ENCODE results near the gene CENPO. TPM values are rescaled to one million over a fixed set of nuclear protein-coding genes. Genes with fewer than 3 reads are reported as not detected.

Gene CENPO
- total RNA-seq, 1 experiment from 2014 or later: 39.3 TPM

DNA sequence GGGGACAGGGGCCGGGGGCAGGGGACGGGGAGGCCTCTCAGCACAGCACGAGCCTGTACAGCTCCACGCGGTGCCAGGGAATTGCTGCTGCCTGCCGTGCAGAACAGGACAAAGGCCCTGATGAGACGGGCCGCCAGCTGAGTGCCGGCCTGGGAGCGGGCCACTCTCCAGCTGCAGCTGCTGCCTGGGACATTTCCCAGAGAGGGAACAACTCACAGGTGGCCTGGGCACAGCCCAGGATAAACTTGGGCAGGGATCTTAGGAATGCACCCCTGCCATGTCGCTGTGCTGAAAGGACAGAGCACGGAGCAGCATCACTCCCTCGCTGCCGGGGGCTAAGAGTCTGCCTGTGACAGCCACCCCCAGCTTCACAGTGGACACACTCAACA lies 38.8 kb downstream of the CENPO start (continued):
- TF ChIP-seq, protein P1, sequence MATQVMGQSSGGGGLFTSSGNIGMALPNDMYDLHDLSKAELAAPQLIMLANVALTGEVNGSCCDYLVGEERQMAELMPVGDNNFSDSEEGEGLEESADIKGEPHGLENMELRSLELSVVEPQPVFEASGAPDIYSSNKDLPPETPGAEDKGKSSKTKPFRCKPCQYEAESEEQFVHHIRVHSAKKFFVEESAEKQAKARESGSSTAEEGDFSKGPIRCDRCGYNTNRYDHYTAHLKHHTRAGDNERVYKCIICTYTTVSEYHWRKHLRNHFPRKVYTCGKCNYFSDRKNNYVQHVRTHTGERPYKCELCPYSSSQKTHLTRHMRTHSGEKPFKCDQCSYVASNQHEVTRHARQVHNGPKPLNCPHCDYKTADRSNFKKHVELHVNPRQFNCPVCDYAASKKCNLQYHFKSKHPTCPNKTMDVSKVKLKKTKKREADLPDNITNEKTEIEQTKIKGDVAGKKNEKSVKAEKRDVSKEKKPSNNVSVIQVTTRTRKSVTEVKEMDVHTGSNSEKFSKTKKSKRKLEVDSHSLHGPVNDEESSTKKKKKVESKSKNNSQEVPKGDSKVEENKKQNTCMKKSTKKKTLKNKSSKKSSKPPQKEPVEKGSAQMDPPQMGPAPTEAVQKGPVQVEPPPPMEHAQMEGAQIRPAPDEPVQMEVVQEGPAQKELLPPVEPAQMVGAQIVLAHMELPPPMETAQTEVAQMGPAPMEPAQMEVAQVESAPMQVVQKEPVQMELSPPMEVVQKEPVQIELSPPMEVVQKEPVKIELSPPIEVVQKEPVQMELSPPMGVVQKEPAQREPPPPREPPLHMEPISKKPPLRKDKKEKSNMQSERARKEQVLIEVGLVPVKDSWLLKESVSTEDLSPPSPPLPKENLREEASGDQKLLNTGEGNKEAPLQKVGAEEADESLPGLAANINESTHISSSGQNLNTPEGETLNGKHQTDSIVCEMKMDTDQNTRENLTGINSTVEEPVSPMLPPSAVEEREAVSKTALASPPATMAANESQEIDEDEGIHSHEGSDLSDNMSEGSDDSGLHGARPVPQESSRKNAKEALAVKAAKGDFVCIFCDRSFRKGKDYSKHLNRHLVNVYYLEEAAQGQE (IDR thresholded peaks at IDR 0.05; ENCODE audit: insufficient read depth in 1 of 2, low read depth in 2 of 2, low read length in 1 of 2): no peak

DNA sequence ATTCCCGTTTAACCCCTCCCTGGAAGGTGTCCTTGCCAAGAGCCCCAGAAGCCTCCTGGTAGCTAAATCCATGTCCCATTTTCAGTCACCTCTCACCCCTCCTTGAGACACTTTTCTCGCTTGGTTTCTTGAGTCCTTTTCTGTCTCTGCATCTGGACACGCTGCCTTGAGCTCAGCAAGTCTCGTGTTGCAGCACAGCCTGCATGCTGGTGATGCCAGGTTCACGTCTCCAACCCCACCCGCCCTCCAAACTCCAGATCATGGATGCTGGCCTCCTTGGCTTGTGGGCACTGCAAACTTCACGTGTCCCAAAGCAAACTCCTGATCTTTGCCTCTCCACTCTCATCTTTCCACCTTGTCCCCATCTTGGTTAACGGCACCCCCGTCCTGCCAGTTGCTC lies 39.3 kb downstream of the CENPO start:
- intact Hi-C loops (cut with micrococcal nuclease; ENCODE audit: unreplicated experiment): no loop called here
- ChIA-PET POLR2A (no interaction called here), CTCF (no interaction called here)
- Histone ChIP-seq H3K27ac (ENCODE audit: low read length) (no peak overlapping the region), H3K4me3 (ENCODE audit: low read depth in 2 of 2, low read length in 2 of 2) (no peak overlapping the region), H3K9me3 (ENCODE audit: control insufficient read depth, insufficient read depth, low read depth, low read length) (no peaks in the 10 kb centered on the region), H3K4me1 (ENCODE audit: control insufficient read depth, insufficient read depth, low read length) (peaks cover 3% of the 10 kb centered on the region; the same call in 1 of the 2 replicates), H3K27me3 (ENCODE audit: control insufficient read depth, insufficient read depth, low read length) (no peaks in the 10 kb centered on the region), H3K36me3 (ENCODE audit: control insufficient read depth, insufficient read depth, low read length) (no peaks in the 10 kb centered on the region)
- in situ Hi-C loops (cut with HindIII; ENCODE audit: low pct_unique_long_range_greater_than_20kb, low sequenced_read_pairs): no loop called here
- DNase-seq (ENCODE audit: low read depth, low spot score): no peak
- TF ChIP-seq TCF7L2 (IDR thresholded peaks at IDR 0.05; ENCODE audit: low read depth, low read length): no peak
- no TSS peak for BruUV-seq (replicated peaks)
- no peak for ATAC-seq

DNA sequence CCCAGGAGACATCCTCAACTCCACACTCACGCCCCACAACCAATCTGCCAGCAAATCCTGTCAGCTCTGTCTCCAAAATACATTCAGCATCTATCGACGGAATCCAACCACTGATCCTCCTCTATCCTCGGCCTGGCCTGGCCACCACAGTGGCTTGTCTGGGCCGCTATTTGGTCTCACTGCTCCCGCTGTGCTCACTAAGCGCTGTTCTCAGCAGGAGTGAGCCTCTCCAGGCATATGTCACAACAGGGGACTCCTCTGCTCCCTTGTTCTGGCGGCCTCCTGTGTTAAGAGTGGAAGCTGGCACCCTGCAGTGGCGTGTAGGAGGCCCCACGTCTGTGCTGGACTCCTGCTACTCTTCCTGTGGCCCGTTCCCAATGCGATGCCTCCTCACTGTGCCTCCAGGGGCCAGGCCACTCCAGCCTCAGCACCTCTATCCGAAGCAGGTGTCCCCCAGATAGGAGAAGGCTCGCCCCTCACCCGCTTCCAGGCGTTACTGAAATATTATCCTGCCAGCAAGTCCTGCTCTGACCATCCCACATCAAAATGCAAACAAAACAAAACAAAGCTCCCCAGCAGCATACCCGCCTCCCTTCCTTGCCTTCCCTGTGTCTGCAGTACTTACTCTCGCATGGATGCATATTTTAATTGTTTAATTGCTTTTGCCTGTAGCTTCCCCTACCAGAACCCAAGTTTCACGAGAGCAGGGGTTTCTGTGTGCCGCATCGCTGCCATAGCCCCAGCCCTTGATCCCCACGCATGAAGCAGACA lies 39.9 kb downstream of the CENPO start:
- DNase-seq (ENCODE audit: low read depth, low spot score) (no peak), ATAC-seq (no peak)
- intact Hi-C loops (cut with micrococcal nuclease; ENCODE audit: unreplicated experiment) (no loop called here), in situ Hi-C loops (cut with HindIII; ENCODE audit: low pct_unique_long_range_greater_than_20kb, low sequenced_read_pairs) (no loop called here)
- no peaks in the 10 kb centered on the region for H3K4me1 ChIP-seq (ENCODE audit: control insufficient read depth, insufficient read depth, low read length)
- ChIA-PET CTCF (no interaction called here), POLR2A (no interaction called here)
- no peaks in the 10 kb centered on the region for H3K27me3 ChIP-seq (ENCODE audit: control insufficient read depth, insufficient read depth, low read length)
- H3K4me3 ChIP-seq (ENCODE audit: low read depth in 2 of 2, low read length in 2 of 2): no peak overlapping the region
- no peaks in the 10 kb centered on the region for H3K36me3 ChIP-seq (ENCODE audit: control insufficient read depth, insufficient read depth, low read length)
- no peaks in the 10 kb centered on the region for H3K9me3 ChIP-seq (ENCODE audit: control insufficient read depth, insufficient read depth, low read depth, low read length)
- no peak for TF ChIP-seq SIN3A (IDR thresholded peaks at IDR 0.05; ENCODE audit: borderline replicate concordance, insufficient read depth, low read depth, low read length)
- TF ChIP-seq, protein P2, sequence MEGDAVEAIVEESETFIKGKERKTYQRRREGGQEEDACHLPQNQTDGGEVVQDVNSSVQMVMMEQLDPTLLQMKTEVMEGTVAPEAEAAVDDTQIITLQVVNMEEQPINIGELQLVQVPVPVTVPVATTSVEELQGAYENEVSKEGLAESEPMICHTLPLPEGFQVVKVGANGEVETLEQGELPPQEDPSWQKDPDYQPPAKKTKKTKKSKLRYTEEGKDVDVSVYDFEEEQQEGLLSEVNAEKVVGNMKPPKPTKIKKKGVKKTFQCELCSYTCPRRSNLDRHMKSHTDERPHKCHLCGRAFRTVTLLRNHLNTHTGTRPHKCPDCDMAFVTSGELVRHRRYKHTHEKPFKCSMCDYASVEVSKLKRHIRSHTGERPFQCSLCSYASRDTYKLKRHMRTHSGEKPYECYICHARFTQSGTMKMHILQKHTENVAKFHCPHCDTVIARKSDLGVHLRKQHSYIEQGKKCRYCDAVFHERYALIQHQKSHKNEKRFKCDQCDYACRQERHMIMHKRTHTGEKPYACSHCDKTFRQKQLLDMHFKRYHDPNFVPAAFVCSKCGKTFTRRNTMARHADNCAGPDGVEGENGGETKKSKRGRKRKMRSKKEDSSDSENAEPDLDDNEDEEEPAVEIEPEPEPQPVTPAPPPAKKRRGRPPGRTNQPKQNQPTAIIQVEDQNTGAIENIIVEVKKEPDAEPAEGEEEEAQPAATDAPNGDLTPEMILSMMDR (IDR thresholded peaks at IDR 0.05): no peak
- BruUV-seq (replicated peaks): no TSS peak
- no peak overlapping the region for H3K27ac ChIP-seq (ENCODE audit: low read length)
